Right renal cortex interstitium (tissue), 3 donors: ENCODE data around the gene MIPEP. TPM values are rescaled to one million over a fixed set of nuclear protein-coding genes. Genes with fewer than 3 reads are reported as not detected.
"Not testable (repeated sequence)": the region's sequence is repeated elsewhere in the genome, so short reads cannot be mapped to it uniquely, and the experiment has no call there.

Experiments
- DNase-seq, 3 donors: peaks; one replicate each; pipeline ENCODE4 v3.0.0-alpha.2; 2013; ENCODE audit warnings: low read depth in 3 of 3, low spot score in 2 of 3
- polyA plus RNA-seq, 3 donors: library from polyadenylated mRNA; unstranded; fragments of 120-200 nt; gene quantifications; one replicate each; pipeline ENCODE4 v1.2.1, GENCODE V29; 2013; ENCODE audit not compliant: insufficient read length in 3 of 3

MIPEP gene
- 10 to 100 TPM; 29.6 to 33.7 (median 29.8) TPM for polyA plus RNA-seq

DNA sequence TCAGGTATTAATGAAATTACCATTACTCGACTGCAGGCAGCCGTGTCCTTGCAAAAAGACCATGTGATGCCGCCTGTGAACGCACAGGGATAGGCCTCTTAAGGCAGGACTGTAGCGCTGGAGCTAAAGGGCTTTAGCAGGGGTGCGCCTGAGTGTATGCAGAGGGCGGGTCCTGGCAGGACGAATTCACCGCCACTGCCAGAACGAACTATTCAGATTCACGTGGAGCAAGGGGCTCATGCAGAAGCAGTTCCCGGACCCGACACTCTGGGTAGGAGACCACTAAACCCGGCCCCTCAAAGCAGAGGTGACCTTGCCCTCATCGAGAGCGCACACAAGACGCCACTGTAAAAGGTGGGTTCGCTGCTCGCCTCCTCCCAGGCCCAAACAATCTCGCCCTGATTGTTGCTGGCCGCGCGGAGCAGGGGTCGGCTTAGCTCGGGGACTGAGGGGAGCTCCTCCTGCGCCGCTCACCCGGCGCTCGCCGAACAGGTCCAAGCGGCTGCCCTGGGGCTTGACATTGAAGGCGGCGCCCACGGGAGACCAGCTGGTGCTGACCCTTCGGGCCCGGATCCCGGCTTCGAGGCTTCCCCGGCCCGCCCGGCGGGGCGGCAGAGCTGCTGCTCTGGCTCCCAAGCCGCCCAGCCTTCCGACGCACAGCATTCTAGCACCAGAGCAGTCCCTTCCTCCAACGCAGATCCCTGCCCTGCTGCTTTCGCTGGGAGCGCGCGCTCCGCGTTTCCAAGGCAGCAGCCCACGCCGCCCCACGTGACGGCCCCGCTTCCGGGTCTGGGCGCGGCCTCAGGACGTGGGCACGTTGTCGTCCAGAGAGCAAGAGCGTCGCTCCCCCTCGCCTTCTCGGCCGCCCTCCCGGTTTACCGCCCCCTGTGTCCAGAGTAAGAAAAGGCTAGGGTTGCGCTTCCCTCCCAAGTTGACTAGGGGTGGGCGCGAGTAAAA lies at the start of gene MIPEP:
MIPEP (minus strand) TSS at position 743 of the 957 bp plus-strand sequence; CDS start at position 663, 80 bp downstream.
- peak; percentile 68 to 93 (median 90) for DNase-seq

- DNase-seq = no peak
Measured at GRCh38 chr13:23934520-23934919, 45.3 kb upstream of the MIPEP start.

DNA sequence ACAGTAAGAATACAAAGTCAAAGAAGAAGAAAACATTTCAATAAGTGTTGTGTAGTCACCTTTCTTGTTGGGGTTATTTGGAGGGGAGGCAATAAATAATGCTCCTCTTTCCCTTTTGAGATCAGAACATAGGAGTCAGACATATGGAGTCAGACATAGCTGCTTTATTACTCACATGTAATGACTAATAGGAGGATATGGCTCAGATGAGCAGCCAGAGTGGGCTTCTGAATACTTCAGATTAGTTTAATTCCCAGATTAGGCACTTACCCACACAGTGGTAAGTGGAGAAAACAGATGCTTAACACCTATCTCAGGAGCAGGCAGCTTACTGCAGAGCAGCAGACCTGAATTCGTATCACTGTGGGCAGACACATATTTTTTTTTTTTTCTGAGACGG lies 39.8 kb upstream of the MIPEP start:
- DNase-seq = no peak

DNA sequence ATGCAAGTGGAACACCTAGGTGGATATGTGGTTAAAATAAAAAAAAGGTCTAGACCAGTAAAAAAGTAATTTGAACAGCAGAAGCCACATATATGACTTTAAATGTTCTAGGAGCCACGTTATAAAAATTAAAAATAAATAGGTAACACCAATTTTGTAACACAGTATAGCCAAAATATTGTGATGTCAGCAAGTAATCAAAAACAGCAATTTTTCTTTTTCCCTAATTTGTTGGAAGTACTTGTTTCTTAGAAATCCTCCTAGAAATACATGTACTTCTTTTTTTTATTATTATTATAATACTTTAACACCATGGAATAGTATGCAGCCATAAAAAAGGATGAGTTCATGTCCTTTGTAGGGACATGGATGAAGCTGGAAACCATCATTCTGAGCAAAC lies 33.8 kb upstream of the MIPEP start:
- DNase-seq = no peak

- DNase-seq = no peak
Measured at GRCh38 chr13:23922005-23922932, 33.1 kb upstream of the MIPEP start.

GRCh38 chr13:23921451-23921888 lies 32.3 kb upstream of the MIPEP start:
- peak; percentile 25 to 53 (median 29) for DNase-seq

DNA sequence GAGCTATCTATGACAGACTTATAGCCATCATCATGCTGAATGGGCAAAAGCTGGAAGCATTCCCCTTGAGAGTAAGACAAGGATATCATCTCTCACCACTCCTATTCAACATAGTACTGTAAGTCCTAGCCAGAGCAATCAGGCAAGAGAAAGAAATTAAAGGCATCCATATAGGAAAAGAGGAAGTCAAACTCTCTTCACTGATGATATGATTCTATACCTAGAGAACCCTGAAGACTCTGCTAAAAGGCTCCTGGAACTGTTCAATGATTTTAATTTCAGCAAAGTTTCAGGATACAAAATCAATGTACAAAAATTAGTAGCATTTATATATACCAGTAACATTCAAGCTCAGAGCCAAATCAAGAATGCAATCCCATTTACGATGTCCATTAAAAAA lies 29.8 kb upstream of the MIPEP start:
- DNase-seq = no peak

GRCh38 chr13:23918208-23918607 lies 29.0 kb upstream of the MIPEP start:
- DNase-seq = no peak

- no peak for DNase-seq
Measured at GRCh38 chr13:23915308-23915707, 26.1 kb upstream of the MIPEP start.

DNA sequence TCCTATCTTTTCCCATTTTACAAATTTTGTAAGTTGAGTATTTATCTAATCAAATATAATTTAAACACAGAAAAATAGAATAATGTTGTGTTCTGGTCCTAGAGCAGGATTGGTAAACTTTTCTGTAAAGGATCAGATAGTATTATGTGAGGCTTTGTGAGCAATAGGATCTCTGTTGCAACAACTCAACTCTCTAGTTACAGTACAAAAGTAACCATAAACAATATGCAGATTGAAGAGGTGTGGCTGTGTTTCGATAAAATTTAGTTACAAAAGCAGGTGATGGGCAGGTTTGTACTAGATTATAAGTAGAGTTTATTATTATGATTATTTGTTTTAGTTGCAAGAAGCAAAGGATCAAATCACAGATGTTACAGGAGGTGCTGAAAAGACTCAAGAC lies 23.3 kb upstream of the MIPEP start:
- DNase-seq = no peak

DNA sequence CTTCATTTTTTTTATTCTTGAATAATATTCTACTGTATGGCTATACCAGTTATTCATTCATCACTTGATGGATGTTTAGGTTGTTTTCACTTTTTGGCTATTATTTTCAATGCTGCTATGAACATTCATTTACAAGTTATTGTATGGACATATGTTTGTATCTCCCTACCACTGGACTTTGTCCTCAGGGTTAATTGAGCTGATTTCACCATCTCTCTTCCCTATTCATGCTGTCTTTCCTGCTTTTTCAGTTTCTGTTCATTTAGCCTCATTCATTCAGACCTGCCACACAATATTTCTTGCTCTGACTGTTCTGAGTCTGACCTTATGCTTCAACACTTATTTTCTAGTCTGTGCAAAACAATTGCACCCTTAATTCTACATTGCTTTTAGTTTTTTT lies 20.4 kb upstream of the MIPEP start:
- no peak for DNase-seq

- no peak for DNase-seq
Measured at GRCh38 chr13:23905766-23906165, 16.6 kb upstream of the MIPEP start.

- DNase-seq = no peak
Measured at GRCh38 chr13:23903906-23904280, 14.7 kb upstream of the MIPEP start.

DNA sequence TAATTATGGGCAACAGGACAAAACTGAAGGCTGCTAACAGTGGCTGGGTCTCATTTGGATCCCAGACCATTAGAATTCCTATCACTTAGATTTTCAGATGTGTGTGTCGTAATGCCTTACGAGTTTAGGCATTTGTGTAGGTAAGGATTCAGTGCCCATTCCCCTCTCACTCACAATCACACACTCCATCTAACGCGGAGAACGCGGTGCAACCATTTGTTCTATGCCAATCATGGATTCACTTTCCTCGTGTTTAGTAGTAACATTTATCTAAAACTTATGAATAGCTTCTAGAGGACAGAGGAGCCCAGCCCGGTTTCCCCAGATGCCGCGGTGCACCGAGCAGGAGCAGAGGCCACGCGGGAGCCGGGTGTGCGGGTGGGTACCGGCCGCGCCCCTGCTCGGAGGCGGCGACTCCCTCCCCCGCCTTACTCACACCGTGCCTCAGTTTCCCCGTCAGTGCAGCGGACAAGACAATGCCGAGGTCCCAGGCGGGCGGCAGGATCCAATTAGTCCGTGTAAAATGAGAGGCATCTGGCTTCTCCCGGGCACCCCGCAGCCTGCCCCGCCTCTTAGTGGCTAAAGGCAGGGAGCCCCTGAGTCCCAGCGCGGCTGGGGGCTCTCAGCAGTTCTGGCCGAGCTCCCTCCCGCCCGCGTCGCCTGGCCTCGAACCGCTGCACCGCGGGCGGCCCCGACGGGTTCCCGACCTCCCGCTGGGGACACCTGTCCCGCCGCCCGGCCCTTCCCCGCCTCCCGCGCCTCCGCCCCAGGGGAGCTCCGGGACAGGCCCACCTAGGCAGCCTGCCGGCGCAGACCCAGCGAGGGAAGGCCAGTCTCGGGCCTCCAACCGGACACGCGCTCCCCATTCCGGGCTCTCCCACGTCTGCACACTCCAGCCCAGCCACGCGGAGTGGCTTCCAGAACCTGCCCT lies 14.0 kb upstream of the MIPEP start:
- no peak for DNase-seq

DNA sequence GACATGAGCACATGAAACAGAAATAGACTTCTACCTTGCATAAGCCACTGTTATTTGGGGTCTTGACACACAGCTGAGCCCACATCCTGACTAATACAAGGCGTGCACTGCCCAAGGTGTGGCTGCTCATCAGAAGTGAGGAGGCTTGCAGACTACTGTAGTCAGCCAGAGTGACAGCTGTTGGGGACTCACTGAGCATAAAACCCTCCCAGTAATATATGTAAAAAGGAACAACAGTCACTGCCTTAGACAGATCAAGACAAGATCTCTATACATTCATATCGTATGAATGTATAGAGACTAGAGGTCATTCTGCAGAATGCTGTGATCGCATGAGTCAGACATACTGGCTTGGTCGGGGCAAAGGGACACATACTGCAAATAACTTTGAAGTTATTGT lies 12.2 kb upstream of the MIPEP start:
- DNase-seq = no peak

GRCh38 chr13:23899555-23899954 lies 10.4 kb upstream of the MIPEP start:
- peak in 1 of 3 donors; percentile 38 for DNase-seq

DNA sequence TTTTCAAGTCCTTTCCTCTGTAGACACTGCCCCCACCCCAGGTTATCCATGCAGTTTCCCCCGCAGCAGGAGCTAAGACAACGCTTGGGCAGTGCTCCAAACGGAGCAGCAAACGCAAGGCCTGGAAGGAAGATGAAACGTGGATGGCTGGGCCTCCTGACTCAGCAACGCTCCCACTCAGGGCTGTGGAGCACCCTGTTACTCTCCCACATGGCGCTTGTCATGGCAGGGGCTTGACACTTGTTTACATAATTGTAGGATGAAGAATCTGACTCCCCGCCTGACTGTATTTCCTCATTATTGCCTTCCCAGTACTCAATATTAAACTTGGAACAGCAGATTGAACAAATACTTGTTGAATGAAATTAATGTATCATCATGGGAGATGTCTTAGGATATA lies 8.9 kb upstream of the MIPEP start:
- no peak for DNase-seq

- not testable (repeated sequence) for DNase-seq
Measured at GRCh38 chr13:23897452-23897919, 8.3 kb upstream of the MIPEP start, which contains the start of gene C1QTNF9B. C1QTNF9B (minus strand) TSS chr13:23897502.

GRCh38 chr13:23894746-23895145 lies 5.5 kb upstream of the MIPEP start:
- not testable (repeated sequence) for DNase-seq

DNA sequence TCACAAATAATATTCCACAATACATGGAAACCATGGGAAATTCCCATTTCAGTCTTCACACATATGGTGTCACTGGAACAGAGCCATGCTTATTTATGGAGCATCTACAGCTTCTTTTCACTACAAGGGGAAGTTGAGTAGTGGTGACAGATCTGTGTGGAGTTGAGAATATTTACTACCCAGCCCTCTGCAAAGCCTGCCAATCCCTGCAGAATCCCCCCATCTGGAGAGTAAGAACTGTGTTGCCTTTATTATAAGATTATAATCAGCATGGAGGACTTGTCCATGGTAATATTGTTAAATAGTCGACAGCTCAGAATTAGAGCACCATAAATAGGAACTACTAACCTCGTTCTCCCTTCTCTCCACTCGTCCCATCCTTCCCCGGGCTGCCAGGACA lies 4.6 kb upstream of the MIPEP start:
- DNase-seq = not testable (repeated sequence)
